Karpas-422 (cell line): ENCODE data around the gene HOMER1. TPM values are rescaled to one million over a fixed set of nuclear protein-coding genes. Genes with fewer than 3 reads are reported as not detected.

Experiments used
- DNase-seq: peaks from one replicate; pipeline ENCODE4 v3.0.0-alpha.2; 2015
- H2AFZ ChIP-seq: fragments of 200-600 bp; sonication (generic); 2 replicates; pipeline ENCODE4 v1.6.1; 2014; ENCODE audit warnings: antibody characterized with exemption, low read length, mixed read lengths
- H3K27ac ChIP-seq: fragments of 200-600 bp; sonication (generic); 2 replicates; pipeline ENCODE4 v1.5.1; 2014; ENCODE audit warnings: mild to moderate bottlenecking, low read length, moderate library complexity
- H3K27me3 ChIP-seq: fragments of 200-600 bp; sonication (generic); 2 replicates; pipeline ENCODE4 v1.6.1; 2014; ENCODE audit warnings: low read length, mixed read lengths
- H3K36me3 ChIP-seq: fragments of 200-600 bp; sonication (generic); 2 replicates; pipeline ENCODE4 v1.6.1; 2014; ENCODE audit warnings: low read length, mixed read lengths; ENCODE audit not compliant: insufficient read depth
- H3K4me1 ChIP-seq: fragments of 200-600 bp; sonication (generic); 2 replicates; pipeline ENCODE4 v1.6.1; 2014; ENCODE audit warnings: mild to moderate bottlenecking, low read length, mixed read lengths
- H3K4me2 ChIP-seq: fragments of 200-600 bp; sonication (generic); 2 replicates; pipeline ENCODE4 v1.6.1; 2014; ENCODE audit warnings: low read length, low read depth, mild to moderate bottlenecking; ENCODE audit not compliant: poor library complexity, severe bottlenecking
- H3K4me3 ChIP-seq: fragments of 200-600 bp; sonication (generic); 2 replicates; pipeline ENCODE4 v1.5.1; 2014; ENCODE audit warnings: mild to moderate bottlenecking, antibody characterized with exemption, low read length, mixed read lengths
- H3K79me2 ChIP-seq: fragments of 200-600 bp; sonication (generic); 2 replicates; pipeline ENCODE4 v1.6.1; 2014; ENCODE audit warnings: mild to moderate bottlenecking, low read length, mixed read lengths
- H3K9ac ChIP-seq: fragments of 200-600 bp; sonication (generic); 2 replicates; pipeline ENCODE4 v1.6.0; 2014; ENCODE audit warnings: low read length
- H3K9me2 ChIP-seq: fragments of 200-600 bp; sonication (generic), shearing (Covaris generic); replicated peaks from 2 replicates; pipeline ENCODE4 v1.6.0; 2014; ENCODE audit warnings: mild to moderate bottlenecking, low read length, moderate library complexity; ENCODE audit not compliant: insufficient read depth
- H3K9me3 ChIP-seq: fragments of 300-700, 200-600 bp; sonication (generic); 2 replicates; pipeline ENCODE4 v1.6.1; 2014; ENCODE audit warnings: low read length, mixed read lengths
- H4K20me1 ChIP-seq: fragments of 200-600 bp; sonication (generic); 2 replicates; pipeline ENCODE4 v1.6.1; 2014; ENCODE audit warnings: mild to moderate bottlenecking, antibody characterized with exemption, low read length, low read depth; ENCODE audit not compliant: insufficient read depth
- total RNA-seq: library from RNA; depleted of rRNA; stranded (reverse); fragments of >200 nt; shearing (Covaris generic); gene quantifications from 2 replicates; pipeline ENCODE4 v1.2.3, GENCODE V29; 2014; ENCODE audit warnings: low replicate concordance

The HOMER1 gene
- total RNA-seq, 1 experiment from 2014 or later = 1.1 TPM

- H3K27ac ChIP-seq = no peak overlapping the region
- no peak overlapping the region for H3K9ac ChIP-seq
- H3K4me2 ChIP-seq = no peak overlapping the region
- no peak overlapping the region for H3K4me3 ChIP-seq
- H3K4me1 ChIP-seq = no peaks in the 10 kb centered on the region
- H3K27me3 ChIP-seq = no peaks in the 10 kb centered on the region; the same call in 1 of the 2 replicates
- no peaks in the 10 kb centered on the region for H3K9me2 ChIP-seq
- no peak overlapping the region for H2AFZ ChIP-seq
- no peak for DNase-seq
- no peaks in the 10 kb centered on the region for H4K20me1 ChIP-seq
- no peaks in the 10 kb centered on the region for H3K9me3 ChIP-seq
- H3K36me3 ChIP-seq = no peaks in the 10 kb centered on the region
- no peaks in the 10 kb centered on the region for H3K79me2 ChIP-seq
Measured at GRCh38 chr5:79456400-79456799, 57.5 kb downstream of the HOMER1 start.

GRCh38 chr5:79454043-79454442 is 59.9 kb downstream of the HOMER1 start:
- H3K9ac ChIP-seq = no peak overlapping the region
- H3K9me2 ChIP-seq = no peaks in the 10 kb centered on the region
- H3K36me3 ChIP-seq = no peaks in the 10 kb centered on the region
- no peak overlapping the region for H2AFZ ChIP-seq
- H3K27me3 ChIP-seq = no peaks in the 10 kb centered on the region; the same call in 1 of the 2 replicates
- H4K20me1 ChIP-seq = no peaks in the 10 kb centered on the region
- no peaks in the 10 kb centered on the region for H3K4me1 ChIP-seq
- H3K4me3 ChIP-seq = no peak overlapping the region
- H3K4me2 ChIP-seq = no peak overlapping the region
- no peak overlapping the region for H3K27ac ChIP-seq
- DNase-seq = no peak
- no peaks in the 10 kb centered on the region for H3K9me3 ChIP-seq
- no peaks in the 10 kb centered on the region for H3K79me2 ChIP-seq

- no peak for DNase-seq
- Histone ChIP-seq H3K4me2 (no peak overlapping the region), H3K9ac (no peak overlapping the region)
Measured at GRCh38 chr5:79448336-79448735, 65.6 kb downstream of the HOMER1 start.

GRCh38 chr5:79436821-79437220 is 77.1 kb downstream of the HOMER1 start:
- H3K36me3 ChIP-seq = no peaks in the 10 kb centered on the region
- H2AFZ ChIP-seq = no peak overlapping the region
- no peak overlapping the region for H3K4me3 ChIP-seq
- H3K9me2 ChIP-seq = no peaks in the 10 kb centered on the region
- no peak overlapping the region for H3K9ac ChIP-seq
- H3K4me2 ChIP-seq = no peak overlapping the region
- H4K20me1 ChIP-seq = no peaks in the 10 kb centered on the region
- no peaks in the 10 kb centered on the region for H3K4me1 ChIP-seq
- no peaks in the 10 kb centered on the region for H3K9me3 ChIP-seq
- no peak overlapping the region for H3K27ac ChIP-seq
- H3K79me2 ChIP-seq = no peaks in the 10 kb centered on the region
- 0 out of 2 replicates have a peak, but pooled peaks cover 2% of the 10 kb centered on the region for H3K27me3 ChIP-seq
- no peak for DNase-seq

More at GRCh38 chr5:79448336-79448735, 65.6 kb downstream of the HOMER1 start:
- Histone ChIP-seq H3K4me3 (no peak overlapping the region), H3K9me3 (no peaks in the 10 kb centered on the region), H4K20me1 (no peaks in the 10 kb centered on the region), H3K4me1 (no peaks in the 10 kb centered on the region), H3K27ac (no peak overlapping the region), H3K79me2 (no peaks in the 10 kb centered on the region), H3K36me3 (no peaks in the 10 kb centered on the region), H3K9me2 (no peaks in the 10 kb centered on the region), H2AFZ (no peak overlapping the region), H3K27me3 (no peaks in the 10 kb centered on the region)

- no peaks in the 10 kb centered on the region for H3K9me2 ChIP-seq
- H3K4me2 ChIP-seq = no peak overlapping the region
- no peaks in the 10 kb centered on the region for H3K4me1 ChIP-seq
- no peak overlapping the region for H3K27ac ChIP-seq
- H2AFZ ChIP-seq = no peak overlapping the region
- no peaks in the 10 kb centered on the region for H4K20me1 ChIP-seq
- no peaks in the 10 kb centered on the region for H3K79me2 ChIP-seq
- H3K27me3 ChIP-seq = 0 out of 2 replicates have a peak, but pooled peaks cover 2% of the 10 kb centered on the region
- H3K4me3 ChIP-seq = no peak overlapping the region
- no peaks in the 10 kb centered on the region for H3K9me3 ChIP-seq
- H3K36me3 ChIP-seq = no peaks in the 10 kb centered on the region
- DNase-seq = no peak
- H3K9ac ChIP-seq = no peak overlapping the region
Measured at GRCh38 chr5:79436224-79436623, 77.7 kb downstream of the HOMER1 start.

GRCh38 chr5:79430196-79430595 is 83.7 kb downstream of the HOMER1 start:
- no peaks in the 10 kb centered on the region for H3K4me1 ChIP-seq
- H3K9ac ChIP-seq = no peak overlapping the region
- H3K79me2 ChIP-seq = no peaks in the 10 kb centered on the region
- no peaks in the 10 kb centered on the region for H3K27me3 ChIP-seq
- H3K4me3 ChIP-seq = no peak overlapping the region
- H4K20me1 ChIP-seq = no peaks in the 10 kb centered on the region
- no peaks in the 10 kb centered on the region for H3K9me2 ChIP-seq
- no peaks in the 10 kb centered on the region for H3K9me3 ChIP-seq
- no peaks in the 10 kb centered on the region for H3K36me3 ChIP-seq
- no peak overlapping the region for H3K27ac ChIP-seq
- H3K4me2 ChIP-seq = no peak overlapping the region
- H2AFZ ChIP-seq = no peak overlapping the region
- DNase-seq = no peak

- no peak overlapping the region for H2AFZ ChIP-seq
- H3K4me2 ChIP-seq = no peak overlapping the region
- H4K20me1 ChIP-seq = no peaks in the 10 kb centered on the region
- no peaks in the 10 kb centered on the region for H3K27me3 ChIP-seq
- no peak overlapping the region for H3K4me3 ChIP-seq
- H3K9me2 ChIP-seq = no peaks in the 10 kb centered on the region
- H3K9me3 ChIP-seq = no peaks in the 10 kb centered on the region
- H3K9ac ChIP-seq = no peak overlapping the region
- H3K36me3 ChIP-seq = no peaks in the 10 kb centered on the region
- no peak overlapping the region for H3K27ac ChIP-seq
- no peak for DNase-seq
- no peaks in the 10 kb centered on the region for H3K79me2 ChIP-seq
- no peaks in the 10 kb centered on the region for H3K4me1 ChIP-seq
Measured at GRCh38 chr5:79423296-79423695, 90.6 kb downstream of the HOMER1 start.

- Histone ChIP-seq H3K9me3 (no peaks in the 10 kb centered on the region), H3K4me2 (no peak overlapping the region), H3K27me3 (no peaks in the 10 kb centered on the region), H4K20me1 (no peaks in the 10 kb centered on the region), H3K27ac (no peak overlapping the region), H3K36me3 (no peaks in the 10 kb centered on the region), H3K4me1 (no peaks in the 10 kb centered on the region), H3K9me2 (no peaks in the 10 kb centered on the region), H2AFZ (no peak overlapping the region), H3K9ac (no peak overlapping the region), H3K4me3 (no peak overlapping the region), H3K79me2 (no peaks in the 10 kb centered on the region)
- DNase-seq = no peak
Measured at GRCh38 chr5:79420248-79420647, 93.7 kb downstream of the HOMER1 start.

GRCh38 chr5:79418276-79418675 is 95.7 kb downstream of the HOMER1 start:
- Histone ChIP-seq H3K27ac (no peak overlapping the region), H2AFZ (no peak overlapping the region), H3K4me3 (no peak overlapping the region), H3K4me1 (no peaks in the 10 kb centered on the region), H3K9me3 (no peaks in the 10 kb centered on the region), H3K9ac (no peak overlapping the region), H3K9me2 (no peaks in the 10 kb centered on the region), H3K27me3 (no peaks in the 10 kb centered on the region), H4K20me1 (no peaks in the 10 kb centered on the region), H3K36me3 (no peaks in the 10 kb centered on the region), H3K79me2 (no peaks in the 10 kb centered on the region), H3K4me2 (no peak overlapping the region)
- no peak for DNase-seq
